ENCODE results near the gene SPACA4. TPM values are rescaled to one million over a fixed set of nuclear protein-coding genes. Genes with fewer than 3 reads are reported as not detected.

The SPACA4 gene
- total RNA-seq, 2 donors from 2014 or later = not detected

DNA sequence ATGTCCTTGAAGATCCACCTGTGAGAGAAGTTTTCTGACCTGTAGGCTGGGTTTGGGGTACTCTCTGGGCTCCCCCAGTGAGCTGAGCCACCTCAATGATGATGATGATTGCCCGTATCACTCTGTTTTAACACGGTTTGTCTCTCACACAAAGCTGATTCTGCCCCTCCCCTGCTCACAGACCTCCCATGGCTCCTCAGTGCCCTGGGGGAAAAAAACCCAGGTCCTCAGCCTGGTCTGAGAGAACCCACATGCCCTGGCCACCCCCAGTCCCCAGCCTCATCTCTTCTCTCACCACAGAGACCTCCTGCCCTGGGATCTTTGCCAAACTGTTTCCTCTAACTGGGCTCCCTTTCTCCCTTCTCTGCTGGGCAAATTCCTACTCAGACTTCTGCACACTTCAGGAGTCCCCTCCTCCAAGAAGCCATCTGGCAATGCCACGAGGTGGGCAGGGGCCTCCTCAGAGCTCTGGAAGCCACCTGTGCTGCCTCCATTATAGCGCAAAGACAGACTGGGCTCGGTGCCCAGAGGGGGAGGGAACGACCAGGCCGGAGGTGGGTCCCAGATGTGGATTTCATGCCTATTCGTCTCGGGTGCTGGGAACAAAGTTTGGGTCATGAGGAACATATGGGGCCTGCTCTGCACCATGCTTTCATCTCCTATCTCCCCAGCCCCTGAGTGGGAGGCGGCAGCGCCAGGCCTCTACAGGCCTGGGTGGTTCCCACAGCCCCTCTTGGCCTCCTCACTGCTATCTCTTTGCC lies 47.9 kb downstream of the SPACA4 start:
- 34 to 63% methylated on average over 3 to 9 of the region's 11 CpGs for WGBS, 2 donors
- Histone ChIP-seq H3K36me3 (replicated peaks in 1 of 2; ENCODE audit: insufficient read depth in 1 of 2, low read depth in 2 of 2) (no peaks in the 10 kb centered on the region), H3K9me3 (no peaks in the 10 kb centered on the region), H3K27me3 (no peaks in the 10 kb centered on the region), H3K27ac (no peak overlapping the region), H3K4me3 (no peak overlapping the region), H3K4me1 (no peaks in the 10 kb centered on the region)
- no peak for ATAC-seq
- no peak for TF ChIP-seq POLR2A (IDR thresholded peaks at IDR 0.05)
- TF ChIP-seq, protein P1, sequence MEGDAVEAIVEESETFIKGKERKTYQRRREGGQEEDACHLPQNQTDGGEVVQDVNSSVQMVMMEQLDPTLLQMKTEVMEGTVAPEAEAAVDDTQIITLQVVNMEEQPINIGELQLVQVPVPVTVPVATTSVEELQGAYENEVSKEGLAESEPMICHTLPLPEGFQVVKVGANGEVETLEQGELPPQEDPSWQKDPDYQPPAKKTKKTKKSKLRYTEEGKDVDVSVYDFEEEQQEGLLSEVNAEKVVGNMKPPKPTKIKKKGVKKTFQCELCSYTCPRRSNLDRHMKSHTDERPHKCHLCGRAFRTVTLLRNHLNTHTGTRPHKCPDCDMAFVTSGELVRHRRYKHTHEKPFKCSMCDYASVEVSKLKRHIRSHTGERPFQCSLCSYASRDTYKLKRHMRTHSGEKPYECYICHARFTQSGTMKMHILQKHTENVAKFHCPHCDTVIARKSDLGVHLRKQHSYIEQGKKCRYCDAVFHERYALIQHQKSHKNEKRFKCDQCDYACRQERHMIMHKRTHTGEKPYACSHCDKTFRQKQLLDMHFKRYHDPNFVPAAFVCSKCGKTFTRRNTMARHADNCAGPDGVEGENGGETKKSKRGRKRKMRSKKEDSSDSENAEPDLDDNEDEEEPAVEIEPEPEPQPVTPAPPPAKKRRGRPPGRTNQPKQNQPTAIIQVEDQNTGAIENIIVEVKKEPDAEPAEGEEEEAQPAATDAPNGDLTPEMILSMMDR (IDR thresholded peaks at IDR 0.05) = no peak
- DNase-seq = no peak
- intact Hi-C loops (cut with DNase I) = loop anchor here (10.0 kb wide), 1 partner anchor 180 kb away; the partner anchor contains the start of gene HSD17B14

DNA sequence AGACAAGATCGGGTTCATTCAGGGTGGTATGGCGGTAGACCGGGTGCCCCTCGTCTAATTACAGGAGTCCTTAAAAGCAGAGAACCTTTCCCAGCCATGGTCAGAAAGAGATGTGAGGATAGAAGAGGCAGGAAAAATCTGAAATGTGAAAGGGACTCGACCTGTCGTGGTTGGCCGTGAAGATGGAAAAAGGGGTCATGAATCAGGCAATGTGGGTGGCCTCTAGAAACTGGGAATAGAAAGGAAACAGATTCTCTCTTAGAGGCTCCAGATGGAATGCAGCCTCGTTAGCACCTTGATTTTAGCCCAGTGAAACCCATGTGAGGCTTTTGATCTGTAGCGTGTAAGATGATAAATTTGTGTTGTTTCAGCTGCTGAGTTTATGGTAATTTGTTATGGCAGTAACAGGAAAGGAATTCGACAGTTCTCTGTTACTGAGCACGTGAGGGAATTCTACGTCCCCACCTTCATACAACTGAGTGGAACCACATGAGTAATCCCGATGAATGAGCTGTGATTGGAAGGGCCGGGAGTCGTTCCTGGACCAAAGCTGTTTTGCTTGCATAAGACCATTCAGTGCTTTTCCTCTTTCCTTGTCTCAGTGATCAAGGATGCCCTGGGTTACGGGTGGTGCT lies 50.4 kb downstream of the SPACA4 start:
- intact Hi-C loops (cut with DNase I) = loop anchor here (10.0 kb wide), 1 partner anchor 178 kb away; the partner anchor contains the start of gene HSD17B14
- 38 to 53% methylated on average over 16 of the region's 16 CpGs for WGBS, 2 donors
- H3K4me1 ChIP-seq = peaks cover 11% of the 10 kb centered on the region
- no peaks in the 10 kb centered on the region for H3K36me3 ChIP-seq (replicated peaks in 1 of 2; ENCODE audit: insufficient read depth in 1 of 2, low read depth in 2 of 2)
- TF ChIP-seq POLR2A (IDR thresholded peaks at IDR 0.05) = no peak
- TF ChIP-seq, protein P1 (IDR thresholded peaks at IDR 0.05) = no peak
- H3K27me3 ChIP-seq = no peaks in the 10 kb centered on the region
- H3K27ac ChIP-seq = no peak overlapping the region
- peak; percentile 15 for ATAC-seq
- peak in 1 of 4 donors; percentile 23 for DNase-seq
- no peak overlapping the region for H3K4me3 ChIP-seq
- H3K9me3 ChIP-seq = no peaks in the 10 kb centered on the region

Other genes with a start within 250 kb of the SPACA4 start
- gene TMEM143, start 242.8 kb upstream of the SPACA4 start, total RNA-seq = 10 to 100 TPM; 14.5 to 16.1 TPM
- gene SYNGR4, start 242.4 kb upstream of the SPACA4 start, total RNA-seq = under 1 TPM in 1 of 2 donors, not detected in 1; 0.78 TPM
- gene KDELR1, start 215.2 kb upstream of the SPACA4 start, total RNA-seq = 10 to 100 TPM; 47.5 to 51.4 TPM
- 1 to 10 TPM in 1 of 2 donors, under 1 TPM in 1; 0.26 to 2.0 TPM for gene GRIN2D, start 213.1 kb upstream of the SPACA4 start, total RNA-seq
- 10 to 100 TPM; 11.9 TPM for gene GRWD1, start 160.8 kb upstream of the SPACA4 start, total RNA-seq
- 1 to 10 TPM in 1 of 2 donors, under 1 TPM in 1; 0.66 to 1.6 TPM for gene KCNJ14, start 151.2 kb upstream of the SPACA4 start, total RNA-seq
- gene CYTH2, start 137.4 kb upstream of the SPACA4 start, total RNA-seq = 10 to 100 TPM; 76.1 to 94.2 TPM
- gene LMTK3, start 94.9 kb upstream of the SPACA4 start, total RNA-seq = 1 to 10 TPM; 4.2 to 9.6 TPM
- 1 to 10 TPM in 1 of 2 donors, not detected in 1; 1.0 TPM for gene SULT2B1, start 54.6 kb upstream of the SPACA4 start, total RNA-seq
- 1 to 10 TPM in 1 of 2 donors, under 1 TPM in 1; 0.33 to 4.2 TPM for gene FAM83E, start 8.3 kb downstream of the SPACA4 start, total RNA-seq
- gene RPL18, start 12.4 kb downstream of the SPACA4 start, total RNA-seq = 1,000 to 10,000 TPM; 2,402 to 3,112 TPM
- 10 to 100 TPM in 1 of 2 donors, 1 to 10 TPM in 1; 8.3 to 37.6 TPM for gene SPHK2, start 12.8 kb downstream of the SPACA4 start, total RNA-seq
- gene DBP, start 30.6 kb downstream of the SPACA4 start, total RNA-seq = 1 to 10 TPM; 2.0 to 4.9 TPM
- 1 to 10 TPM in 1 of 2 donors, not detected in 1; 2.9 TPM for gene CA11, start 39.4 kb downstream of the SPACA4 start, total RNA-seq
- not detected for gene NTN5, start 66.3 kb downstream of the SPACA4 start, total RNA-seq
- gene FUT2, start 89.2 kb downstream of the SPACA4 start, total RNA-seq = 1 to 10 TPM; 2.0 to 3.4 TPM
- gene MAMSTR, start 113.0 kb downstream of the SPACA4 start, total RNA-seq = 1 to 10 TPM in 1 of 2 donors, under 1 TPM in 1; 0.26 to 7.3 TPM
- 10 to 100 TPM; 14.5 to 60.0 TPM for gene RASIP1, start 133.9 kb downstream of the SPACA4 start, total RNA-seq
- 10 to 100 TPM in 1 of 2 donors, 1 to 10 TPM in 1; 1.6 to 14.5 TPM for gene IZUMO1, start 140.2 kb downstream of the SPACA4 start, total RNA-seq
- gene FUT1, start 145.9 kb downstream of the SPACA4 start, total RNA-seq = 10 to 100 TPM; 14.8 to 79.1 TPM
- not detected for gene FGF21, start 148.8 kb downstream of the SPACA4 start, total RNA-seq
- gene BCAT2, start 204.3 kb downstream of the SPACA4 start, total RNA-seq = 10 to 100 TPM; 34.5 to 56.0 TPM
- 1 to 10 TPM; 2.1 to 3.3 TPM for gene HSD17B14, start 229.7 kb downstream of the SPACA4 start, total RNA-seq

All from body of pancreas (tissue), 4 donors.